ENCODE data around the gene BANK1.

The BANK1 gene, protein sequence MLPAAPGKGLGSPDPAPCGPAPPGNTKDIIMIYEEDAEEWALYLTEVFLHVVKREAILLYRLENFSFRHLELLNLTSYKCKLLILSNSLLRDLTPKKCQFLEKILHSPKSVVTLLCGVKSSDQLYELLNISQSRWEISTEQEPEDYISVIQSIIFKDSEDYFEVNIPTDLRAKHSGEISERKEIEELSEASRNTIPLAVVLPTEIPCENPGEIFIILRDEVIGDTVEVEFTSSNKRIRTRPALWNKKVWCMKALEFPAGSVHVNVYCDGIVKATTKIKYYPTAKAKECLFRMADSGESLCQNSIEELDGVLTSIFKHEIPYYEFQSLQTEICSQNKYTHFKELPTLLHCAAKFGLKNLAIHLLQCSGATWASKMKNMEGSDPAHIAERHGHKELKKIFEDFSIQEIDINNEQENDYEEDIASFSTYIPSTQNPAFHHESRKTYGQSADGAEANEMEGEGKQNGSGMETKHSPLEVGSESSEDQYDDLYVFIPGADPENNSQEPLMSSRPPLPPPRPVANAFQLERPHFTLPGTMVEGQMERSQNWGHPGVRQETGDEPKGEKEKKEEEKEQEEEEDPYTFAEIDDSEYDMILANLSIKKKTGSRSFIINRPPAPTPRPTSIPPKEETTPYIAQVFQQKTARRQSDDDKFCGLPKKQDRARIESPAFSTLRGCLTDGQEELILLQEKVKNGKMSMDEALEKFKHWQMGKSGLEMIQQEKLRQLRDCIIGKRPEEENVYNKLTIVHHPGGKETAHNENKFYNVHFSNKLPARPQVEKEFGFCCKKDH

DNA sequence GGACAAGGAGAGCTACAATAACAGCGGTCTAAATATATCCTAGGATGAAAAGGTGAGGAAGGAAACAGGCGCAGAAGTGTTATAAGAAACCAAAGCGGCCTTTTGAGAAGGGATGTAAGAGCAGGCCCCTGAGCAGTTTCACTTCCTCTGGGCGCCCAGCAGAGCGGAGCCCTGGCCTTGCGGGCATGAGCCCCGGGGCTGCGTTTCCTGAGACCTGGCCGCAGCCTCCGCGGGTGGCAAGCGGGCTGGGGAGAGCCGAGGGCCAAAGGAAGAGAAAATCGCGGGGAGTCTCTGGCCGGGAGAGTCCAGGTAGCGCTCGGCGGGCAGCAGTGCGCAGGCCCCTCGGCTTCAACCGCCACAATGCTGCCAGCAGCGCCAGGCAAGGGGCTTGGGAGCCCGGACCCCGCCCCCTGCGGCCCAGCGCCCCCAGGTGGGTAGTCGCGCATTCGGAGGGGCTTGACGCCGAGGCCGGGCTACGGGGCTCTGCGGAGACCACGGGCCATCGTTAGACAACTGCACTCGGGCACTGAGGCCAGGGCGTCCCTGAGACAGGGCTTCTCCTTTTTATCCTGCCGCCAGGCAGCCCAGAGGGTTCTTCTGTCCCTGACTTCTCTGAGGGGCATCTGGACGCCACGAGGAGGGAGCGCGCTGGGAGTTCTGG lies at the start of gene BANK1:
TSS of gene BANK1 (plus strand) at position 210 of the 661 bp plus-strand sequence. CDS start at position 361, 151 bp downstream.
- peak; percentile 29 for DNase-seq

DNA sequence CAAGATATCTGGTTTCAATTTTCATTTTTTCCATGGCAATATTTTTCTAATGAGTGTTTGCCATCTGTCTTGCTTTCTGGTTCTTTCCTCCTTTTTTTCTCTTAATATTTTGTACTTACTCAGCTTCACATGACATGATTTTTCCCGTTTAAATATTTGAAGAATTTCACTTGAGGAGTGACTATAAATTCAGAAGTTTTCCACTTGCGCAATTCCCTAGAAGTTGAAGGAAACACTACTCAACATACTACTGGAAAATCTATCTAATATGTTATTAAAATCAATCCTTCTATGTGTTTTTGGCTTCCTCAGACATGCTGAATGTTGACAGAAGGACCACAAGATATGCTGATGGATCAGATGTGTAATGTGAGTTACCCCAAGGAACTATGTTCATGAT lies 36.8 kb upstream of the BANK1 start:
- peak; percentile 74 for DNase-seq

DNA sequence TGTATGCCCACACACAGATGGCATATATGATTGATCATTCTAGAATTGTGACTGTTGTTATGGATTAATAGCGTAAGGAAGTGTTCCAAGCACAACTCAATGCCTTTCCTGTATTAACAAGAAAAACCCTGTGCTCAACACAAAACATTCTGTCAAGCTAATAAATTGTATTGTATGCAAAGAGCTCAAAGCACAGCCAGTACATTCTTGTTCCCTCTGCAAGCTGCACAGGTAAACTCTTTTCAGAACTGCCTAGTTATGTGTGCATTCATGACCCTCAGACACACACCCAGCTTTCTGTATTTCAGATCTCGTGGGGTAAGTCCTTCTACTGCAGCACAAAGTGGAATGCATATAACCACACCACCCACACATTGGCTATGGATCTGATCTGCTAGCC lies 34.3 kb upstream of the BANK1 start:
- DNase-seq = no peak

DNA sequence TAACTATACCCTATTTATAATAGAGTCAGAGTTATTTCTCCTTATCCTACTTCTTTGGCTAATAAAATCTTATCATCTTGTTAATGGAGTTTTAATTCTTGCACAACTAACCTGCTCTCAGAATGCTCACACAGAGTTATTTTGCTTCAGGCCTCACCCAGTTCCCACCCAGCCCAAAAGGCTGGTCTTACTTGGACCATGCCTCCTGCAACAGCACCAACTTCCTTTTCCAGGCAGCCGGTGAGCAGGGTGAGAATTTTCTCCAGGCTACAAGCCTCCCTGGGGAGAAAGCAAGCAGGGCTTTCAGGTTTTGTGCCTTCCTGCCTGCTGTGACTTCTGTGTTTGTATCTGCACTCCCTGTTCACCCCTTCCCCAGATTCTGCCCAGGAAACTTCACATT lies 29.1 kb upstream of the BANK1 start:
- no peak for DNase-seq

DNA sequence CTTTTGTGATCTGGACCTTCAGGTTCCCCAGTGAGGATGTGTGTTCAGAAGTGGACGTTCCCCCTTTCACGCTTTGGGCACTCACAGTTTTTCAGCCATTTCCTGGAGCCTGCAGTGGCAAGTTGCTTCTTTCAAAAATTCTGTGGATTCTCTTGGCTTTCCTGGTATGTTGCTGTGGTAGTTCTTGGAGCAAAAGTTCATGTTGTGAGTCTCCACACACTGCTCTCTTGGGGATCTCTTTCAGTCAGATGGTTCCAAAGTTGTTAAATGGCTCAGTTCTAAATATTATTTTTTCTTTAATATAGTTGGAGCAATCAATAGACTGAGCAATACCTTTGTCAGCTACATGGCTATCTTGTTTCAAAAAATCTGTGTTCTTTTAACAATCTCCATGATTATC lies 28.5 kb upstream of the BANK1 start:
- DNase-seq = no peak

DNA sequence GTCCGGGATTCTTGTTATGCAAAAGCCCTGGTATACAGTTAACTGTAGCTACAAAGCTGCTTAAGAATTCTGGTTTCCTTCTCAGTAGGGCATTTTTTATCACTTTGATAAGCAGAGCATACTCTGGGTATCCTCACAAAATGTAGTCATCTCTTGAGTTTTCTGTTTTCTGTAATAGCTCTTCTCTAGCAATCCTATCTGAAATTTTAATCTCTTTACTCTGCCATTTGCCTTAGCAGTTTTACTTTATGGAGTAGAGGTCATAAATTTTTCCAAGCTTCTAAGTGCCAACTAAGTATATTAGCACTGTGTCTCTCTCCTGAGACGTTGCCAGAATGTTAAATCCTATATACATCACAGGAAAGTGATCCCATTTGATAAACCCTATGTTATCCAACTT lies 28.0 kb upstream of the BANK1 start:
- DNase-seq = no peak

DNA sequence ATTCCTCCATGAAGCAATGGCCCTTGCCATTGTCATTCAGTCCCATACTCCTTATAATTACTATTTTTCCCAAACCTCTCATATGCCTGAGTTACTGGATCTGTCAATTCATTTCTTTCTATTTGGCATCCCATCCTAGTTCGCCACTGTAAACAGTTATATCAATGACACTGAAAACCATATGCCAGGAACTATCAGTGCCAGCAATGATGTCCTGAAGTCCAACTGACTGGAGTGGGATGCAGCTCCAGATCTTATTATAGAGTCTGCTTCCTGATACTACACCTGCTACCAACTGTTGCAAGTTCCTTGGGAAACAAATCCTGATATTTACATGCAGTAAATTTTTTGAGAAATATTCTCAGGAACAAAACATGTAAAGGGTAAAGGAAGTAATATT lies 27.0 kb upstream of the BANK1 start:
- no peak for DNase-seq

DNA sequence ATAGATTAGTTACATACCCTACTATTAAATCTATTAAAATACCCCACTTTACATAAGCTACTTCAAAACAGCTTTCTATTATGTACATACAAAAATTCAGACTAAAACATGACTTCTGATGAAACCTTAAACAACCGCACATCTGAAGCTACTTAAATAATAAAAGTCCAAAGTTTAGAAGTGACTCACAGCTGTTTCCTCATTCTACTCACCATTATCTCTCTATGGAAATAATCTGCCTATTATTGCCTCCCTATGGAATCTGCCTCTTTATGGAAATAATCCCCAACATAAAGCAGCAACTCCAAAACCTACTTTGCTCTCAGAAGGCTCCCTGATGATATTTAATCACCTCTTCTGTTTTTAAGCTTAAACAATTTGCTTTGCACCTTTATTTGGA lies 15.7 kb upstream of the BANK1 start:
- DNase-seq = peak; percentile 72

DNA sequence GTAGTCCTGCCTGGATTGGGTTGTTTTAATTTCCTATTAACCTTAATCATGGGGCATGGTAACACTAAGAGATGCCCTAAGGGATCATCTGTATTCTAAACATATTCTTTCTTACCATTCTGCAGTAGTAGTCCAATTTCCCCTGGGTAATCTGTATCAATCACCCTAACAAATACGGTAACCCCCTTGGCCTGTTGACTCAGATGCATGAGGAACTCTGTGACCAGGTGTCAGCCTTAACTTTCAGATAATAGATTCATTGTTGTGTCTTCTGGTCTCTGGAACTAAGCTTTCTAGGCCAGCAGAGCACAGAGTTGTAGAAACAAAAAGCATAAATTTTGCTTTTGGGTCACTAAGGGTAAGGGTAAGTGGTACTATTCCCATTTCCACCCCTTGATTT lies 13.1 kb upstream of the BANK1 start:
- DNase-seq = no peak

DNA sequence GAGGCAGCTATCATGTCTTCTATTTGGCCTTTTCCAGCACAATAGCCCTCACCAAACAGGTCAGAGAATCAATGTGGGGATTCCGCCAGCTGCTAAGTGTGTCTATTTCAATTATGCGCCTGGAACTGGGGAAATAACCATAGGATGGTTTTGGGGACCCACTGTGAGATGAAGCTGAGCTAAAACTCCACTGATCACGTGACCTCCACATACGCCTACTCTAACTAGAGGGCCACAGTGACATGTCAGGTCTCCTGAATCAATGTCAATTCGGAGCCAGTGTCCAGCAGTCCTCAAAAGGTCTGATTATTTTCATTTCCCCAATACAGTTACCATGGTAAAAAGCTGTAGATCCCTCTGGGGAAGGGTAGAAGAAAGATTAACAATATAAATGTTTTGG lies 10.2 kb upstream of the BANK1 start:
- DNase-seq = no peak

DNA sequence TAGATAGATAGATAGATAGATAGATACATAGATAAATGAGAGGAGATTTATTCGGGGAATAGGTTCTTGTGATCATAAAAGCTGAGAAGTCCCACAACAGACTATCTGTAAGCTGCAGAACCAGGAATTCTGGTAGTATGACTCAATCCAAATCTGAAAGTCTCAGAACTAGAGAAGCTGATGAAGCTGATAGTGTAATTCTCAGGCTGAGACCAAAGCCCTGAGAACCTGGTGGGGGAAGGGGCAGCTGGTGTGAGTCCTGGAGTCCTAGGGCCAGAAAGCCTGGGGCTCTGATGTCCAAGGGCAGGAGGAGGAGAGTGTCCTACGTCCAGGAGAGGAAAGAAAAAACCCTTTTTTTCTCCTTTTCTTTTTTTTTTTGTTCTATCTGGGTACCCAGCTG lies 8.0 kb upstream of the BANK1 start:
- no peak for DNase-seq

DNA sequence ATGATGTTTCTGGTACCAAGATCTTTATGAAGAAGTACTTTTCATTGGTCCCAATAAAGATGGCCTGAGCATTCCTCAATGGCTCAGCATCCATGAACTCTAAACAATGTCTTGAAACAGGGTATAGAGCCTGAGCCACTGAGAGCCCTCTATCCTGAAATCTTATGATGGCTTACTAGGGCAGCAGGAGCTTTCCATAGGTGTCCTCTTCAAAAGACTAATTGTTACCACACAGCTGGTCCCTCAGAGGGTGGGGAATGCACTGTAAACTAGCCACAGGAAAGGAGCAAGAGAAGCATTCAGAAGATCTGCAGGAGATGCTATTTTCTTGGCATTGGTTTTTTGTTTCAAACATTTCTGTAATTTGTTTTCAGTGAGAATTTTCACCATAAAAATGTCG lies 5.6 kb upstream of the BANK1 start:
- DNase-seq = no peak

DNA sequence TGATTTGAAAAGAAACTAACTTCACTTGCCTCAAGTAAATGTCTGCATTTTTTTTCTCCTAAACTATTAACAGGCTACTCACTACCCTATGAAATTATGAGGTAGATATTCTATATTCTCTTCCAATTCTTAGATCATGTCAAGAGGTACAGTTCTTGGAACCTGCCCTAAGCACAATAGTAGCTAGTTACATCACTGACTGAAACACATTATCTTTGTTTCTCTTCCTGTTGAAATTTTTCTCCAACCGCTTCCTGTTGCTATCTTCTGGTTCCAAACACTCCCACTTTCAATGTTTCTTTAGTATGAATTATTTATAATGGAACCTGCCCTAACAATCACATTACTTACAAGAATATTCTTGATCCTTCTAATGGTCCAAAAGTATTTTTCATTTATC lies 5.0 kb upstream of the BANK1 start:
- no peak for DNase-seq

DNA sequence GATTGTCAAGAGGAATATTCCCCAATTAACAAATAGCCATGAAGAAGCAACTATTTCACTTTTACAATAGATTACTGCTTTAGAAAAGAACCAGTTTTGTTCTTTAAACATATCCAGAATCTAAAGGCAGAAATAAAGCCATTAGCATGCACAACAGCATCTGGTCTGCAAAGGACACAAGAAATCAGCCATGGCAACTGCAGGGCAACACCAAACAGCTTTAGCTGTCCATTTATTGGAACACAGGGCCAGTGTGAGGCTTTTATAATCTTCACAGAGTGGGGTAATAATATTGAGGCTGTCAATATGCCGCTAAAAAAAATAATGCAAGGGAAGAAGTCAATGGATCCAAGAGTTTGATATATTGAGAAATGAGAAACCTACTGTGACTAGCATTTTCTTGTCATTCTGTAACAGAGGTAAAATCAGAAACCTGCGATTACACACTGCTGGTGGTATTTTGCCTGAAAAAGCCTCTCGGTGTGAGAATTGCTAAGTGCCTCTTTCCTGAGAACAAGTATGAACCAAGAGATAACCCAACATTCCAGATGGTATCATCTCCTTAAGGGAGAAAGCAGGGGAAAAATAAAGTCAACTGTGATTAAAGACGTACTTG lies 2.7 kb upstream of the BANK1 start:
- DNase-seq = no peak

DNA sequence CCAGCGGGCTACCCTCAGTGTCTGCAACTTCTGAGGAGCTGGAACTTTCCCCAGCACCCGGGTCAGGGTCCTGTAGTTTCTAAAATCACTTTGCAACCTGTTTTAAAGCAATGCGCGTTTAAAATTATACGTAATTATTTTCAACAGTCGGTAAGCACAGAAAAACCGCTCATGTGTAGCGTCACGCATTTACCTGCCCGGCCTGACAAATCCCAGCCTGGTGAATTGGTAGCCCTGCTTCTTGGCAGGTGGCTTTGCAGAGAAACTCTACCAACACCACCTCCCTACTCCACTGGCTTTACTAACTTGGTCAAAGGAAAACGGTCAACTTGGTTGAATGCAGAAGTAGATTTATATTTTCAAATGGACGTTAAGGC lies 640 bp downstream of the BANK1 start:
- DNase-seq = no peak

DNA sequence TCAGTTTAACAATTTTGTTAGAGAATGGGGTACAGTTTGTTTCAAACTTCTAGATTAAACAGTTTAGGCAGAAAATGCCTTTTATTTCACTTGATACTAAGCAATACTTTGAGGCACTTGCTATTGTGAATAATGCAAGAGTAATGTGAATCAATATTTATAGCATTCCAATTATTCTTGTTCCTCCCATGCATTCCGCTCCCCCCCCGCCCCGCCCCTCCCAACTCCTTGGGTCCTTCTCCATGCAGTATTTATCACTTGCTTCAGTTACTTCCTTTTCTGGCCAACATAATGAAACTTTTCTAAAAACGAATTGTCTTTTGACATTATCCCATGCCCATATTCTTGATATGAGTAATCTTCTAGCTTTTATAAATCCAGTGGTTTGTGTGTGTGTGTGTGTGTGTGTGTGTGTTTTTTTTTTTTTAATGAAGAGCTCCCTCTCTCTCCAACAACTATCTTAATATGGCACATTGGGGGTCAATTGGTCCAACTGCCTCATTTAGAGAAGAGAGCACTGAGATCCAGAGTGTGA lies 1.6 kb downstream of the BANK1 start:
- peak; percentile 45 for DNase-seq

DNA sequence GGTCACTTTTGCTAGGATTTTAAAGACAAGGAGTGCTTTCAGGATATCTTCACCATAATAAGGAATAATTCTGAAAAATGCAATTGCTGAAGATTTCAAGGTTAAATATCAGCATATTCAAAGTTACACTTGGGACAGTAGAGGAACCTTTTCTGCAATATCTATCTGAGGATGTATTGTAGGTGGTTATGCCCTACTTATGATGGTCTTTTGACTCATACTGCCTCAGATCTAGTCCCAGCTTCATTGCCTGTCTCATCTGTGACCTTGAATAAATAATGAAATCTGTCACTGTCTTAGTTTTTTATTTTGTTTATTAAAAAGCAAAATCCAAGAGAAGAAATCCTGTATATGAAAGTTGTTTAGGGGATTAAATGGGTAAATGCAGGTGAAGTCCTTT lies 2.9 kb downstream of the BANK1 start:
- DNase-seq = no peak

DNA sequence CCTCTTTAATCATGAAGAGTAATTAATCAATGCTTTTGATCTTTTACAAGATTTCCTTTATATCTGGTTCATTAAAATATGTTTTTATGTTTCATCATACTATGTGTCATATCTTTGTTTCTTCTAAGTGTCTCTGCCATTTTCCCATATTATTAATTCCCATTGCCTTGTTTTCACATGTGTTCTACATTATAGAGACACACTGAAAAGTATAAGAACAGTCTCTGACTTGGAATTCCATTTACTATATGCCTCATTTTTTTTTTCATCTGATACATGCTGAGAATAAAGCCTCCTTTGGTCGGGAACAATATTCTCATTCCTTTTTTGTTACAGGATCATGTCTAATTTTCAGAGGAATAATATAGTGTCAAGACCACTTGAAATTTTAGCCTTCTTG lies 4.3 kb downstream of the BANK1 start:
- peak; percentile 35 for DNase-seq

DNA sequence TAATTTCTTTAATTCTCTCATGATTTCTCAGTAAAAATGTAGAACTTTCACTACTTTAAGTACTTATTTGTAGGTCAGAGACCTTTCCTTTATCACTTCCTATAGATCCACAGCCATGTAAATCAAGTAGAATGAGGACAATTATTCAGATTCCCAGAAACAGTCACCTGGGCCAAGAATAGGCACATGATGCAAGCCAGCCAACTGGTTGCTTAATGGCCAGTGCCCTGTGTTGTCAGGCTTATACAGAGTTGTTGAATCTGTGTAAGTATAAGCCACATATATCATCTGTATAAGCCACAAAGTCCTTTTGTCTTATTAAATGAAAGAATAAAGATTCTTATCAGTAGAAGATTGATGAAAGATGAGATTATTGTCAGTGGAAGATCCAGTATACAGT lies 5.2 kb downstream of the BANK1 start:
- no peak for DNase-seq

DNA sequence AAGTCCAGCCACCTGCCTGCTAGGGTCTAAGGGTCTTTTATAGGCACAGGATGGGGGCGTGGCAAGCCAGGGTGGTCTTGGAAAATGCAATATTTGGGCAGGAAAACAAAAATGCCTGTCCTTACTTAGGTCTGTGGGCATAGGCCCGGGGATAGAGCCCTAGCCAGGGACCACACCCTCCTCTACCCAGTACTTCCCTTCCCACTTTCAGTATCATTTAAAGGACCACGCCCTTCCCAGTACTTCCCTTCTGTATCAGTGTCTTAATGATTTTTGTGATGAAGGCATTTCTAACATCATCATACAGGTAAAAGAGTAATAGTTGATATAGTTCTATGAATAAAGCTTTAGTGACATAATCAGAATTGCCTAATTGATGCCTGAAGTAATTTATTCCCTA lies 11.4 kb downstream of the BANK1 start:
- DNase-seq = no peak

DNA sequence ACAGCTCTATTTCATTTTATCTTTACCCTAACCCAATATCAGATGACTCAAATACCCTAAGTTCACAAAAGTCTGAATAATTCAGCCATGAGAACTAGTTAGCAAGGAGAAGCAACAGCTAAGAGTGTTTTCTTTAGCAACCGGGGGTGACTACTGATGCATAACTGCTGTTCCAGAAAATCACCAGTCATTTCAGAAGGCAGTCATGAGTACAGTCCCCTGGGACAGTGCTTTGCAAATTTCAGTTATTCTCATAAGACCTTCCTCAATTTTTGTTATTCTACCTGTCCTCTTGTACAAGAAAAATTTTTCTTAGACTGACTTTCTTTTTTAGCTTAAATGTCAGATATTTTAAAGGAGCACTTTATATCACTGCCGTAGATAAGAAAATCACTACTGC lies 16.4 kb downstream of the BANK1 start:
- peak; percentile 25 for DNase-seq

DNA sequence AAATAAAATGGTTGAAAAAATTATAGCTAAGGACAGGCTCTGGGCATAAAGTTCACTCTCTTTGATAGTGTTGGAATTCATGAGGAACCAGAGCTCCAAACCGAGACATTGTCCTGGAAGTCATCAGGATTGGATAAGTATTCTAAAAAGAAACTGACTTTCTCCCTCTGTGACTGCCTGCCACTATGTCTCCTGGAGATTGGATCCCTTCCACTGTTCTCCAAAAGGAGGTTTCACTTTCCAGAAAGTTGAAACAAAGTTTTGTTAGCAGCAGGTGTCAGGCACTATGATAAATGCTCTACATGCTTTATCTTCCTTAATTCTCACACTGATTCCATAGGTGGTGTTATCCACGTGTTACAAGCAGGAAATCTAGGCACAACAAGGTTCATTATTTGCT lies 16.8 kb downstream of the BANK1 start:
- no peak for DNase-seq

DNA sequence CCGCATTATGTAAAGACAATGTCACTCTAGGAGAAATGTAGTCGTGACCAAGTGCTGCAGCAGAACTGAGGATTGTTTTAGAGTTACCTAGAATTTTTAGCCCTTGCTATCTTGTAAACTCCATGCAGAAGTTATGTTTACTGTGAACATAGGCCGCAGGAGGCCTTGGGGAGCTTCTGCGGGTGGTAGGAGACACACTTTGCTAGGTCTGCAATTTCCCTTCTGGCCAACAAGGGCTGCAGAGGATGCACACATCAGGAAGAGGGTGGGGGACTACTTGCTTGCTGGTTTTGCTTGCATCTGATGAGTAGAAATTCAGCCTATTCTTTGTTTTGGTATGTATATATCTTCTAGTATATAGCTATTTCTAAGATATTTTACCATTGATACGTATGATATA lies 23.1 kb downstream of the BANK1 start:
- DNase-seq = no peak

All from fibroblast of skin of right biceps (primary cell).